Keratinocyte (primary cell): Measurements from ENCODE around the gene OTOA. TPM values are rescaled to one million over a fixed set of nuclear protein-coding genes. Genes with fewer than 3 reads are reported as not detected.

Experiments used
- DNase-seq: peaks from one replicate; pipeline ENCODE4 v3.0.0-alpha.2; 2011; ENCODE audit warnings: low read depth, missing footprints, low spot score
- FAIRE-seq: peaks from 2 replicates; lab custom pipeline; 2011; peaks lifted over from hg19 to GRCh38; lab: Jason Lieb, UNC
- H2AFZ ChIP-seq: 2 replicates; pipeline ENCODE4 v1.6.0; 2012; ENCODE audit warnings: low read length, control low read depth, inconsistent platforms; ENCODE audit not compliant: control insufficient read depth
- H3K27ac ChIP-seq: 2 replicates; pipeline ENCODE4 v1.5.1; 2011; ENCODE audit warnings: low read length; ENCODE audit not compliant: control insufficient read depth, insufficient read depth
- H3K27me3 ChIP-seq: 3 replicates; pipeline ENCODE4 v1.6.0; 2011; ENCODE audit warnings: low read length; ENCODE audit not compliant: control insufficient read depth, insufficient read depth; ENCODE audit errors: extremely low read depth
- H3K36me3 ChIP-seq, 2 experiments: 2 replicates in 1 of 2; 3 replicates in 1 of 2; pipeline ENCODE4 v1.5.1; 2011; ENCODE audit warnings: low read length in 2 of 2, mild to moderate bottlenecking in 1 of 2; ENCODE audit not compliant: control insufficient read depth in 2 of 2, insufficient read depth in 2 of 2; ENCODE audit errors: extremely low read depth in 1 of 2
- H3K4me1 ChIP-seq: 3 replicates; pipeline ENCODE4 v1.5.1; 2011; ENCODE audit warnings: low read length; ENCODE audit not compliant: control insufficient read depth, insufficient read depth; ENCODE audit errors: extremely low read depth
- H3K4me2 ChIP-seq: 3 replicates; pipeline ENCODE4 v1.6.0; 2011; ENCODE audit warnings: low read depth, low read length; ENCODE audit not compliant: control insufficient read depth, insufficient read depth; ENCODE audit errors: extremely low read depth
- H3K4me3 ChIP-seq, 3 experiments: fragments of 200-600 bp in 1 of 3; sonication (generic) in 1 of 3; 2 replicates in 2 of 3; 3 replicates in 1 of 3; pipeline ENCODE4 v1.5.1; 2011 to 2016; ENCODE audit warnings: low read length in 3 of 3, mild to moderate bottlenecking in 3 of 3, control low read depth in 2 of 3, inconsistent platforms in 1 of 3, low read depth in 1 of 3, mixed read lengths in 1 of 3, mixed run types in 1 of 3, moderate library complexity in 1 of 3; ENCODE audit not compliant: control insufficient read depth in 2 of 3, insufficient read depth in 2 of 3; ENCODE audit errors: extremely low read depth in 1 of 3
- H3K79me2 ChIP-seq: 2 replicates; pipeline ENCODE4 v1.6.0; 2012; ENCODE audit warnings: low read length; ENCODE audit not compliant: control insufficient read depth, insufficient read depth
- H3K9ac ChIP-seq: 3 replicates; pipeline ENCODE4 v1.6.0; 2011; ENCODE audit warnings: low read length; ENCODE audit not compliant: control insufficient read depth, insufficient read depth; ENCODE audit errors: extremely low read depth
- H3K9me1 ChIP-seq: 3 replicates; pipeline ENCODE4 v1.6.0; 2011; ENCODE audit warnings: low read length; ENCODE audit not compliant: control insufficient read depth, insufficient read depth; ENCODE audit errors: extremely low read depth
- H3K9me3 ChIP-seq: 2 replicates; pipeline ENCODE4 v1.5.1; 2012; ENCODE audit warnings: low read depth, low read length; ENCODE audit not compliant: control insufficient read depth
- H4K20me1 ChIP-seq: 3 replicates; pipeline ENCODE4 v1.6.0; 2011; ENCODE audit warnings: low read length; ENCODE audit not compliant: control insufficient read depth, insufficient read depth; ENCODE audit errors: extremely low read depth
- CTCF ChIP-seq, 3 experiments: IDR thresholded peaks in 1 of 3; conservative IDR thresholded peaks in 1 of 3; optimal IDR thresholded peaks in 1 of 3; 2 replicates in 2 of 3; 3 replicates in 1 of 3; pipeline versions ENCODE3 to v1.5.1; 2011; ENCODE audit warnings: low read length in 3 of 3, mild to moderate bottlenecking in 3 of 3, moderate library complexity in 2 of 3, control low read depth in 1 of 3, inconsistent platforms in 1 of 3; ENCODE audit not compliant: insufficient read depth in 2 of 3; ENCODE audit errors: extremely low read depth in 1 of 3
- EZH2 ChIP-seq: IDR thresholded peaks from one replicate; pipeline ENCODE4 v1.6.1; 2012; ENCODE audit warnings: inconsistent platforms, mild to moderate bottlenecking, low read length, moderate library complexity
- dilution Hi-C: fragments of 300-500 bp; cut with MboI; formaldehyde crosslinking; loops from one replicate; pipeline ENCODE4 v1.7.0; 2020; ENCODE audit warnings: low sequenced_read_pairs; ENCODE audit not compliant: extremely low pct_ligation_motif_present
- polyA plus RNA-seq, 5 experiments: library from polyadenylated mRNA; depleted of rRNA in 3 of 5; stranded (reverse) in 3 of 5; stranded (forward) in 1 of 5; unstranded in 1 of 5; fragments of >200 nt; gene quantifications; 1 replicate in 1 of 5; 2 replicates in 3 of 5; 3 replicates in 1 of 5; pipeline versions ENCODE4 v1.2.1 to v1.2.3, GENCODE V29; 2011 to 2012; ENCODE audit warnings: missing spikeins in 2 of 5, low read depth in 1 of 5, low replicate concordance in 1 of 5

OTOA gene
- polyA plus RNA-seq, 1 donor (not counting 4 experiments of a cell fraction or from before 2014, with no cell fraction given) = not detected

GRCh38 chr16:21622545-21622944 is 41.2 kb upstream of the OTOA start:
- H3K9me3 ChIP-seq = no peaks in the 10 kb centered on the region
- H3K9ac ChIP-seq = no peak overlapping the region
- H3K36me3 ChIP-seq = peaks cover 4 to 10% of the 10 kb centered on the region in 2 experiments
- H4K20me1 ChIP-seq = no peaks in the 10 kb centered on the region
- TF ChIP-seq CTCF (optimal IDR thresholded peaks at IDR 0.05 in 1 of 3, IDR thresholded peaks at IDR 0.05 in 1 of 3, conservative IDR thresholded peaks at IDR 0.05 in 1 of 3; ENCODE audit: extremely low read depth in 1 of 3, insufficient read depth in 2 of 3, low read length in 3 of 3) = no peak
- TF ChIP-seq EZH2 = no peak
- no peaks in the 10 kb centered on the region for H3K27me3 ChIP-seq
- no peak overlapping the region for H2AFZ ChIP-seq
- H3K4me3 ChIP-seq = no peak overlapping the region
- no peak for DNase-seq
- no peak for FAIRE-seq
- dilution Hi-C loops = no loop called here
- H3K79me2 ChIP-seq = no peaks in the 10 kb centered on the region
- no peak overlapping the region for H3K4me2 ChIP-seq
- no peak overlapping the region for H3K27ac ChIP-seq
- no peaks in the 10 kb centered on the region for H3K4me1 ChIP-seq
- no peaks in the 10 kb centered on the region for H3K9me1 ChIP-seq

- Histone ChIP-seq H3K27me3 (no peaks in the 10 kb centered on the region), H3K4me1 (peaks cover under 1% of the 10 kb centered on the region), H3K36me3 (peaks cover 3 to 10% of the 10 kb centered on the region in 2 experiments), H2AFZ (no peak overlapping the region), H3K4me2 (no peak overlapping the region), H4K20me1 (no peaks in the 10 kb centered on the region), H3K9me1 (no peaks in the 10 kb centered on the region), H3K4me3 (no peak overlapping the region), H3K27ac (no peak overlapping the region), H3K9me3 (no peaks in the 10 kb centered on the region), H3K9ac (no peak overlapping the region), H3K79me2 (no peaks in the 10 kb centered on the region)
- no peak for DNase-seq
- TF ChIP-seq EZH2 = no peak
- no peak for TF ChIP-seq CTCF (optimal IDR thresholded peaks at IDR 0.05 in 1 of 3, IDR thresholded peaks at IDR 0.05 in 1 of 3, conservative IDR thresholded peaks at IDR 0.05 in 1 of 3; ENCODE audit: extremely low read depth in 1 of 3, insufficient read depth in 2 of 3, low read length in 3 of 3)
- no peak for FAIRE-seq
- dilution Hi-C loops = no loop called here
Observed at GRCh38 chr16:21625026-21625425, 38.7 kb upstream of the OTOA start.
